OCI-LY7 (cell line): ENCODE results near the gene XIRP2.

Source experiments
- CTCF ChIP-seq: fragments of 200-600 bp; sonication (generic); conservative IDR thresholded peaks from 2 replicates; pipeline ENCODE4 v1.5.1; 2014; ENCODE audit warnings: mild to moderate bottlenecking, antibody characterized with exemption, low read length, moderate library complexity, mixed read lengths
- EZH2phosphoT487 ChIP-seq: fragments of 200-600 bp; sonication (generic); IDR thresholded peaks from 2 replicates; pipeline ENCODE4 v1.6.1; 2018; ENCODE audit warnings: low read depth, borderline replicate concordance, mild to moderate bottlenecking, mixed run types, antibody characterized with exemption, low read length, moderate library complexity, mixed read lengths

GRCh38 chr2:167132906-167133555 lies 244.8 kb downstream of the XIRP2 start:
- no peak for TF ChIP-seq CTCF
- no peak for TF ChIP-seq EZH2phosphoT487
